Esophagus muscularis mucosa (tissue), 4 donors: ENCODE results near the gene TMEM135. TPM values are rescaled to one million over a fixed set of nuclear protein-coding genes. Genes with fewer than 3 reads are reported as not detected.

ENCODE experiments used
- DNase-seq: peaks from one replicate; pipeline ENCODE4 v3.0.0-alpha.2; 2017; ENCODE audit errors: extremely low spot score
- H3K27ac ChIP-seq, 4 donors: fragments of 200-600 bp; sonication (generic); replicated peaks in 1 of 4; 1 replicate in 3 of 4; 2 replicates in 1 of 4; pipeline ENCODE4 v1.5.1; 2016 to 2019; ENCODE audit warnings: mild to moderate bottlenecking in 1 of 4
- H3K27me3 ChIP-seq, 4 donors: fragments of 200-600 bp; sonication (generic); one replicate each; pipeline versions ENCODE4 v1.5.1 to v1.6.0; 2016 to 2019
- H3K36me3 ChIP-seq, 4 donors: fragments of 200-600 bp; sonication (generic); one replicate each; pipeline ENCODE4 v1.5.1; 2016 to 2019
- H3K4me1 ChIP-seq, 4 donors: fragments of 200-600 bp; sonication (generic); one replicate each; pipeline ENCODE4 v1.5.1; 2016 to 2019
- H3K4me3 ChIP-seq, 4 donors: fragments of 200-600 bp; sonication (generic); 1 replicate in 2 of 4; 2 replicates in 2 of 4; pipeline ENCODE4 v1.5.1; 2016 to 2019; ENCODE audit warnings: mild to moderate bottlenecking in 4 of 4, moderate library complexity in 1 of 4
- H3K9me3 ChIP-seq, 4 donors: fragments of 200-600 bp; sonication (generic); 1 replicate in 3 of 4; 2 replicates in 1 of 4; pipeline ENCODE4 v1.5.1; 2016 to 2019
- EP300 ChIP-seq: sonication (generic); formaldehyde crosslinking; IDR thresholded peaks from one replicate; pipeline ENCODE4 v1.6.1; 2017; ENCODE audit warnings: antibody characterized with exemption
- POLR2A ChIP-seq: fragments of 450-650 bp; IDR thresholded peaks from one replicate; pipeline ENCODE4 v1.6.1; 2017; ENCODE audit warnings: antibody characterized with exemption, moderate library complexity, mild to moderate bottlenecking, low read depth
- POLR2AphosphoS5 ChIP-seq, 2 donors: sonication (generic); formaldehyde crosslinking; IDR thresholded peaks; one replicate each; pipeline ENCODE4 v1.6.1; 2017; ENCODE audit warnings: antibody characterized with exemption in 2 of 2
- WGBS: methylation state at CpG from one replicate; pipeline ENCODE4 v1.1.5; 2018; 5-methylcytosine and 5-hydroxymethylcytosine counted together
- intact Hi-C: fragments of 100-400 bp; cut with DNase I; formaldehyde crosslinking; loops from one replicate; pipeline ENCODE4 v1.15.1; 2023
- total RNA-seq, 4 donors: library from RNA; depleted of rRNA; stranded (reverse); fragments of >200 nt; gene quantifications; one replicate each; pipeline versions ENCODE4 v1.1.0 to v1.2.1, GENCODE V29; 2016
- TF ChIP-seq, protein P1 (sequence below), 3 experiments: fragments of 200-600 bp in 2 of 3; fragments of 450-650 bp in 1 of 3; sonication (generic) in 2 of 3; IDR thresholded peaks; one replicate each; pipeline ENCODE4 v1.5.1; 2017 to 2019; ENCODE audit warnings: antibody characterized with exemption in 3 of 3, mild to moderate bottlenecking in 2 of 3, moderate library complexity in 1 of 3

Gene TMEM135
- total RNA-seq, 4 donors from 2014 or later = 11.6 to 19.5 (median 14.9) TPM

DNA sequence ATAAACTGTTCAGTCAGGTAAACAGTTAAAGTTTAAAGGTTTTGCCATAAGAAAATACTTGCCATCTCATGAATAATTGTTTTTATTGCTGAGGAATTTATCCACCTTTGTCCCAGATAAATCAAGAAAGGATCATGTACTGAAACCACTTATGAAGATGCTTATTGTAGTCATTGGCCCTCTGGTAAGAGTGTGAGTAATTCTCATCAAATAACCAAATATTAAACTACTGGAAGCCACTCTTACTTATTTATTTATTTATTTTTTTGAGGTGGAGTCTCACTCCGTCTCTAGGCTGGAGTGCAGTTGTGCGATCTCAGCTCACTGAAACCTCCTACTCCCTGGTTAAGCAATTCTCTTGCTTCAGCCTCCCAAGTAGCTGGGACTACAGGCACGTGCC is 35.1 kb downstream of the TMEM135 start:
- no peak overlapping the region for H3K27ac ChIP-seq
- 59% methylated on average over 3 of the region's 3 CpGs for WGBS
- H3K4me3 ChIP-seq = no peak overlapping the region
- intact Hi-C loops = no loop called here
- no peak for DNase-seq
- H3K36me3 ChIP-seq = peaks cover 11 to 50% (median 32%) of the 10 kb centered on the region in 4 donors
- no peak for TF ChIP-seq EP300
- no peak for TF ChIP-seq POLR2AphosphoS5 (IDR thresholded peaks at IDR 0.05)
- TF ChIP-seq, protein P1, sequence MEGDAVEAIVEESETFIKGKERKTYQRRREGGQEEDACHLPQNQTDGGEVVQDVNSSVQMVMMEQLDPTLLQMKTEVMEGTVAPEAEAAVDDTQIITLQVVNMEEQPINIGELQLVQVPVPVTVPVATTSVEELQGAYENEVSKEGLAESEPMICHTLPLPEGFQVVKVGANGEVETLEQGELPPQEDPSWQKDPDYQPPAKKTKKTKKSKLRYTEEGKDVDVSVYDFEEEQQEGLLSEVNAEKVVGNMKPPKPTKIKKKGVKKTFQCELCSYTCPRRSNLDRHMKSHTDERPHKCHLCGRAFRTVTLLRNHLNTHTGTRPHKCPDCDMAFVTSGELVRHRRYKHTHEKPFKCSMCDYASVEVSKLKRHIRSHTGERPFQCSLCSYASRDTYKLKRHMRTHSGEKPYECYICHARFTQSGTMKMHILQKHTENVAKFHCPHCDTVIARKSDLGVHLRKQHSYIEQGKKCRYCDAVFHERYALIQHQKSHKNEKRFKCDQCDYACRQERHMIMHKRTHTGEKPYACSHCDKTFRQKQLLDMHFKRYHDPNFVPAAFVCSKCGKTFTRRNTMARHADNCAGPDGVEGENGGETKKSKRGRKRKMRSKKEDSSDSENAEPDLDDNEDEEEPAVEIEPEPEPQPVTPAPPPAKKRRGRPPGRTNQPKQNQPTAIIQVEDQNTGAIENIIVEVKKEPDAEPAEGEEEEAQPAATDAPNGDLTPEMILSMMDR (IDR thresholded peaks at IDR 0.05) = no peak
- TF ChIP-seq POLR2A = no peak
- H3K27me3 ChIP-seq = no peaks in the 10 kb centered on the region
- no peaks in the 10 kb centered on the region for H3K4me1 ChIP-seq
- peaks cover 0 to 5% (median 0%) of the 10 kb centered on the region in 4 donors for H3K9me3 ChIP-seq

DNA sequence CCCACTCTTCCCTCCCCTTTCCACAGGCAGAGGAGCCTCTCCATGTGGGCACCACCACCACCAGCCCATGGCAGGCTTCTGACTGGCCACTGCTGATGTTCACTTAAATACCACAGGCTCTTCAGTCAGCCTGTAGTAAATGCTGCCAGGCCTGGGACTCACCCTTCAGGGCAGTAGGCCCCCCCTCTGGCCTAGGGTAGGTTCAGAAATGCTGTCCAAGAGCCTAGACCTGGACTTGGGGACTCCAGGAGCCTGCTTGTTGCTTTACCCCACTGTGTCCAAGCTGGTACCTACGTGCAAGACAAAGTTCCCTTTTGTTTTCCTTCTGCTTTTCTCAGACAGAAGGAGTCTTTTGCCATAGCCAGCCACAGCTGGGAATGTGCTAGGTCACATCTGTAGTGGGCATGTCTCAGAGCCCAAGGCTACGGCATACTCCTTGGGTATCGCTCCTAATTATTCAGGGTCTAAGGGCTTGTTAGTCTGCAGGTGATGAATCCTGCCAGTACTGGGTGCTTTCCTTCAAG is 38.6 kb downstream of the TMEM135 start:
- TF ChIP-seq, protein P1 (IDR thresholded peaks at IDR 0.05) = no peak
- TF ChIP-seq EP300 (no peak), POLR2AphosphoS5 (IDR thresholded peaks at IDR 0.05) (no peak), POLR2A (no peak)

DNA sequence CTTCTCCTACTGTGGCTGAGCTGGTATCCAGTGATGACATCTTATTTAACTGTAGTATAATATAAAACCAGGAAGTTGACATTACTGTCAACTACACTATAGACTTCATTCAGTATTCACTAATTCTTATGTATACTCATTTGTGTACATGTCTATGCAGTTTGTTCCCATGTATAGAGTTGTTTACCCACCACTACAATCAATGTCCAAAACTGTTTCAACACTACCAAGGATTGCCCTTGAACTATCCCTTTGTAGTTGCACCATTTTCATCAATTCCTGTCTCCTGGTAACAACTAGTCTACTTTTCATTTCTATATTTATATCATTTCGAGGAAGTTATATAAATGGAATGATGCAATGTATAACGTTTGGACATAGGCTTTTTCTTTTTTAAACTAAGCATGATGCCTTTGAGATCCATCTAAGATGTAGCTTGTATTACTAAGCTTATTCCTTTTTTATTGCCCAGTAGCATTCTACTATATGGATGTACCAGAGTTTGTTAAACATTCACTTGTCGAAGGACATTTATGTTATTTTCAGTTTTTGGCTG is 39.2 kb downstream of the TMEM135 start:
- peaks cover 0 to 5% (median 0%) of the 10 kb centered on the region in 4 donors for H3K9me3 ChIP-seq
- H3K36me3 ChIP-seq = peaks cover 11 to 47% (median 25%) of the 10 kb centered on the region in 4 donors
- H3K27ac ChIP-seq = no peak overlapping the region
- no peak for TF ChIP-seq EP300
- no peak for TF ChIP-seq POLR2A
- no peak for TF ChIP-seq POLR2AphosphoS5 (IDR thresholded peaks at IDR 0.05)
- TF ChIP-seq, protein P1 (IDR thresholded peaks at IDR 0.05) = no peak
- WGBS = 67% methylated on average over 3 of the region's 3 CpGs
- no peaks in the 10 kb centered on the region for H3K27me3 ChIP-seq
- no peak for DNase-seq
- no peak overlapping the region for H3K4me3 ChIP-seq
- H3K4me1 ChIP-seq = no peaks in the 10 kb centered on the region
- intact Hi-C loops = no loop called here

More for the DNA sequence above, 38.6 kb downstream of the TMEM135 start:
- H3K4me1 ChIP-seq = no peaks in the 10 kb centered on the region
- no peaks in the 10 kb centered on the region for H3K27me3 ChIP-seq
- H3K9me3 ChIP-seq = peaks cover 0 to 5% (median 0%) of the 10 kb centered on the region in 4 donors
- intact Hi-C loops = no loop called here
- H3K36me3 ChIP-seq = peaks cover 11 to 50% (median 26%) of the 10 kb centered on the region in 4 donors
- WGBS = 63% methylated on average over 3 of the region's 3 CpGs
- no peak overlapping the region for H3K4me3 ChIP-seq
- DNase-seq = no peak
- H3K27ac ChIP-seq = no peak overlapping the region

DNA sequence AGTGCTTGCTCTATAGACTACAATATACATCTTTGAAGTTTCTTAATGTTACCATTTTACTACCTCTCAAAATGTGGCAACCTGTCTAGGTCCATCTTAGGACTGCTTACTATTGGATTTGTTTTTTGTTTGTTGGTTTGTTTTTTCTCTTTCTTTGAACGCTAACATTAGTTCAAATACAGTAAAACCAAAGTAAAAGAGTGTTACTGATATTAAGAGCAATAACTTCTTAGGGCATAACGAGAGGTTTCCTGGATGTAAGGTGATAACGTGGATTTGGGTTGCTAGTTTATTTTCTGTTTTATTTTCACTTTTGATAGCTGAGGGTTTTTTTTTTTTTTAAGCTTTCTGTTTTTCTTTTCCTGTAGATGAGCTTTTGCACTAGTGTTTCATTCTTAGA is 43.6 kb downstream of the TMEM135 start:
- TF ChIP-seq POLR2A (no peak), POLR2AphosphoS5 (IDR thresholded peaks at IDR 0.05) (no peak), EP300 (no peak)
- TF ChIP-seq, protein P1 (IDR thresholded peaks at IDR 0.05) = no peak
- H3K9me3 ChIP-seq = peaks cover 0 to 5% (median 0%) of the 10 kb centered on the region in 4 donors
- 66% methylated on average over 3 of the region's 3 CpGs for WGBS
- peak overlapping the region in 1 of 4 donors; percentile 9 for H3K4me3 ChIP-seq
- peaks cover 3 to 13% (median 8%) of the 10 kb centered on the region in 4 donors for H3K36me3 ChIP-seq
- intact Hi-C loops = no loop called here
- H3K27me3 ChIP-seq = no peaks in the 10 kb centered on the region
- H3K27ac ChIP-seq = no peak overlapping the region
- no peaks in the 10 kb centered on the region for H3K4me1 ChIP-seq
- no peak for DNase-seq
